K562 (cell line): ENCODE measurements around the gene CTNNA3.

Experiments
- ELF2 ChIP-seq: fragments of 250-450 bp; sonication (Bioruptor Pico); IDR thresholded peaks from 2 replicates; pipeline ENCODE4 v1.5.0; 2021; ENCODE audit warnings: mild to moderate bottlenecking
- ESRRA ChIP-seq: fragments of 450-650 bp; IDR thresholded peaks from 2 replicates; pipeline ENCODE4 v1.6.1; 2014; ENCODE audit warnings: low read depth, mild to moderate bottlenecking, moderate library complexity, borderline replicate concordance
- HDAC2 ChIP-seq: fragments of 450-650 bp; IDR thresholded peaks from 2 replicates; pipeline ENCODE4 v1.6.1; 2016; ENCODE audit warnings: mild to moderate bottlenecking
- MTF1 ChIP-seq: fragments of 250-450 bp; sonication (Bioruptor Pico); IDR thresholded peaks from 2 replicates; pipeline ENCODE4 v1.9.0; 2021; ENCODE audit warnings: moderate library complexity, mild to moderate bottlenecking, inconsistent platforms, borderline replicate concordance
- PHF20 ChIP-seq: fragments of 450-650 bp; IDR thresholded peaks from 2 replicates; pipeline ENCODE4 v1.6.1; 2018; ENCODE audit not compliant: partially characterized antibody
- POLR2A ChIP-seq: fragments of 450-650 bp; conservative IDR thresholded peaks from 2 replicates; pipeline ENCODE4 v1.6.1; 2016
- SMC3 ChIP-seq: conservative IDR thresholded peaks from 2 replicates; pipeline ENCODE4 v1.6.1; 2011; ENCODE audit warnings: low read depth, low read length, improper control_type of control experiment; ENCODE audit not compliant: insufficient read depth
- YBX1 ChIP-seq: fragments of 450-650 bp; IDR thresholded peaks from 2 replicates; pipeline ENCODE4 v1.7.1; 2016; ENCODE audit warnings: mild to moderate bottlenecking
- ZEB2 ChIP-seq: fragments of 450-650 bp; IDR thresholded peaks from 2 replicates; pipeline ENCODE4 v1.6.1; 2016
- TF ChIP-seq, protein P1 (sequence below): conservative IDR thresholded peaks from 2 replicates; pipeline ENCODE4 v1.6.1; 2011; ENCODE audit warnings: low read depth, mild to moderate bottlenecking, low read length; ENCODE audit not compliant: control insufficient read depth
- TF ChIP-seq, protein P2 (sequence below): sonication (generic); formaldehyde crosslinking; IDR thresholded peaks from 2 replicates; pipeline ENCODE4 v1.5.0; 2020; ENCODE audit warnings: missing genetic modification reagents
- TF ChIP-seq, protein P3 (sequence below), 3 experiments: IDR thresholded peaks in 2 of 3; conservative IDR thresholded peaks in 1 of 3; 2 replicates each; pipeline ENCODE4 v1.5.1; 2011 to 2012; ENCODE audit warnings: low read length in 3 of 3, mild to moderate bottlenecking in 3 of 3, control low read depth in 2 of 3, improper control_type of control experiment in 1 of 3, inconsistent platforms in 1 of 3, low read depth in 1 of 3, mixed read lengths in 1 of 3, moderate library complexity in 1 of 3; ENCODE audit not compliant: insufficient read depth in 2 of 3
- TF ChIP-seq, protein P4 (sequence below), 2 experiments: IDR thresholded peaks; 2 replicates each; pipeline ENCODE4 v1.6.1; 2011; ENCODE audit warnings: borderline replicate concordance in 1 of 2, control low read depth in 1 of 2, low read depth in 1 of 2, low read length in 1 of 2, mild to moderate bottlenecking in 1 of 2, mixed read lengths in 1 of 2, moderate library complexity in 1 of 2; ENCODE audit not compliant: insufficient read depth in 1 of 2, insufficient read length in 1 of 2, poor library complexity in 1 of 2, severe bottlenecking in 1 of 2; ENCODE audit errors: extremely low read depth in 1 of 2
- TF ChIP-seq, protein P5 (sequence below), 2 experiments: IDR thresholded peaks; 2 replicates each; pipeline ENCODE4 v1.6.1; 2012; ENCODE audit warnings: improper control_type of control experiment in 2 of 2, low read depth in 2 of 2, low read length in 2 of 2, borderline replicate concordance in 1 of 2

DNA sequence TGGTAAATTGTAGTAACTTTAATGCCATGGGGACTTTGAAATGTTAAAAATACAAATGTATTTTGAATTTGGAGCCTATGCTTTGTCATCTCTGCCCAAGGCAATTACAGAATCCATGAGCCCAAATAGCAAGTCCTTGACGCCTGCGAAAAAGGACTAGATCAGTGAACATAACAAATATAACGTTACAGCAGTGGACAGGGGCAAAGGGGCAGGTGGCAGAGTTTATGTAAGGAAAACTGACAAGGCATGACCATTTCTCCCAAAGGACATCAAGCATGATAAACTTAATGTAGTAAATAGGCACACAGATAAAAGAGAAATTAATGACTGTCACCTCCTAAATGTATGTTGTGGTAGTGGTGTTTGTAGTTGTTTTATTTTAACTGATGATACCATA, 473.1 kb downstream of the CTNNA3 start:
- TF ChIP-seq SMC3: no peak
- TF ChIP-seq, protein P1, sequence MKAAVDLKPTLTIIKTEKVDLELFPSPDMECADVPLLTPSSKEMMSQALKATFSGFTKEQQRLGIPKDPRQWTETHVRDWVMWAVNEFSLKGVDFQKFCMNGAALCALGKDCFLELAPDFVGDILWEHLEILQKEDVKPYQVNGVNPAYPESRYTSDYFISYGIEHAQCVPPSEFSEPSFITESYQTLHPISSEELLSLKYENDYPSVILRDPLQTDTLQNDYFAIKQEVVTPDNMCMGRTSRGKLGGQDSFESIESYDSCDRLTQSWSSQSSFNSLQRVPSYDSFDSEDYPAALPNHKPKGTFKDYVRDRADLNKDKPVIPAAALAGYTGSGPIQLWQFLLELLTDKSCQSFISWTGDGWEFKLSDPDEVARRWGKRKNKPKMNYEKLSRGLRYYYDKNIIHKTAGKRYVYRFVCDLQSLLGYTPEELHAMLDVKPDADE: no peak
- no peak for TF ChIP-seq YBX1
- TF ChIP-seq, protein P2, sequence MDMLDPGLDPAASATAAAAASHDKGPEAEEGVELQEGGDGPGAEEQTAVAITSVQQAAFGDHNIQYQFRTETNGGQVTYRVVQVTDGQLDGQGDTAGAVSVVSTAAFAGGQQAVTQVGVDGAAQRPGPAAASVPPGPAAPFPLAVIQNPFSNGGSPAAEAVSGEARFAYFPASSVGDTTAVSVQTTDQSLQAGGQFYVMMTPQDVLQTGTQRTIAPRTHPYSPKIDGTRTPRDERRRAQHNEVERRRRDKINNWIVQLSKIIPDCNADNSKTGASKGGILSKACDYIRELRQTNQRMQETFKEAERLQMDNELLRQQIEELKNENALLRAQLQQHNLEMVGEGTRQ: no peak
- TF ChIP-seq, protein P3, sequence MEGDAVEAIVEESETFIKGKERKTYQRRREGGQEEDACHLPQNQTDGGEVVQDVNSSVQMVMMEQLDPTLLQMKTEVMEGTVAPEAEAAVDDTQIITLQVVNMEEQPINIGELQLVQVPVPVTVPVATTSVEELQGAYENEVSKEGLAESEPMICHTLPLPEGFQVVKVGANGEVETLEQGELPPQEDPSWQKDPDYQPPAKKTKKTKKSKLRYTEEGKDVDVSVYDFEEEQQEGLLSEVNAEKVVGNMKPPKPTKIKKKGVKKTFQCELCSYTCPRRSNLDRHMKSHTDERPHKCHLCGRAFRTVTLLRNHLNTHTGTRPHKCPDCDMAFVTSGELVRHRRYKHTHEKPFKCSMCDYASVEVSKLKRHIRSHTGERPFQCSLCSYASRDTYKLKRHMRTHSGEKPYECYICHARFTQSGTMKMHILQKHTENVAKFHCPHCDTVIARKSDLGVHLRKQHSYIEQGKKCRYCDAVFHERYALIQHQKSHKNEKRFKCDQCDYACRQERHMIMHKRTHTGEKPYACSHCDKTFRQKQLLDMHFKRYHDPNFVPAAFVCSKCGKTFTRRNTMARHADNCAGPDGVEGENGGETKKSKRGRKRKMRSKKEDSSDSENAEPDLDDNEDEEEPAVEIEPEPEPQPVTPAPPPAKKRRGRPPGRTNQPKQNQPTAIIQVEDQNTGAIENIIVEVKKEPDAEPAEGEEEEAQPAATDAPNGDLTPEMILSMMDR (IDR thresholded peaks at IDR 0.05 in 2 of 3, conservative IDR thresholded peaks at IDR 0.05 in 1 of 3; ENCODE audit: insufficient read depth in 2 of 3, low read depth in 1 of 3, low read length in 3 of 3): no peak
- no peak for TF ChIP-seq PHF20
- TF ChIP-seq, protein P4, sequence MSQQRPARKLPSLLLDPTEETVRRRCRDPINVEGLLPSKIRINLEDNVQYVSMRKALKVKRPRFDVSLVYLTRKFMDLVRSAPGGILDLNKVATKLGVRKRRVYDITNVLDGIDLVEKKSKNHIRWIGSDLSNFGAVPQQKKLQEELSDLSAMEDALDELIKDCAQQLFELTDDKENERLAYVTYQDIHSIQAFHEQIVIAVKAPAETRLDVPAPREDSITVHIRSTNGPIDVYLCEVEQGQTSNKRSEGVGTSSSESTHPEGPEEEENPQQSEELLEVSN (IDR thresholded peaks at IDR 0.05; ENCODE audit: borderline replicate concordance in 1 of 2, extremely low read depth in 1 of 2, insufficient read depth in 1 of 2, insufficient read length in 1 of 2, low read depth in 1 of 2, low read length in 1 of 2, poor library complexity in 1 of 2, severe bottlenecking in 1 of 2): no peak
- TF ChIP-seq ZEB2: no peak
- TF ChIP-seq ELF2 (CRISPR knock-in tag): no peak
- no peak for TF ChIP-seq MTF1 (CRISPR knock-in tag)
- TF ChIP-seq, protein P5, sequence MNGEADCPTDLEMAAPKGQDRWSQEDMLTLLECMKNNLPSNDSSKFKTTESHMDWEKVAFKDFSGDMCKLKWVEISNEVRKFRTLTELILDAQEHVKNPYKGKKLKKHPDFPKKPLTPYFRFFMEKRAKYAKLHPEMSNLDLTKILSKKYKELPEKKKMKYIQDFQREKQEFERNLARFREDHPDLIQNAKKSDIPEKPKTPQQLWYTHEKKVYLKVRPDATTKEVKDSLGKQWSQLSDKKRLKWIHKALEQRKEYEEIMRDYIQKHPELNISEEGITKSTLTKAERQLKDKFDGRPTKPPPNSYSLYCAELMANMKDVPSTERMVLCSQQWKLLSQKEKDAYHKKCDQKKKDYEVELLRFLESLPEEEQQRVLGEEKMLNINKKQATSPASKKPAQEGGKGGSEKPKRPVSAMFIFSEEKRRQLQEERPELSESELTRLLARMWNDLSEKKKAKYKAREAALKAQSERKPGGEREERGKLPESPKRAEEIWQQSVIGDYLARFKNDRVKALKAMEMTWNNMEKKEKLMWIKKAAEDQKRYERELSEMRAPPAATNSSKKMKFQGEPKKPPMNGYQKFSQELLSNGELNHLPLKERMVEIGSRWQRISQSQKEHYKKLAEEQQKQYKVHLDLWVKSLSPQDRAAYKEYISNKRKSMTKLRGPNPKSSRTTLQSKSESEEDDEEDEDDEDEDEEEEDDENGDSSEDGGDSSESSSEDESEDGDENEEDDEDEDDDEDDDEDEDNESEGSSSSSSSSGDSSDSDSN (IDR thresholded peaks at IDR 0.05; ENCODE audit: borderline replicate concordance in 1 of 2, low read depth in 2 of 2, low read length in 2 of 2): no peak
- TF ChIP-seq POLR2A: no peak
- no peak for TF ChIP-seq HDAC2
- no peak for TF ChIP-seq ESRRA
